HG02642 (cell line): ENCODE measurements around the gene RIT2.

ENCODE experiments used
- ATAC-seq: cut with Tn5 transposase; IDR thresholded peaks from one replicate; pipeline ENCODE4 v1.9.1; 2021; ENCODE audit warnings: mild to moderate bottlenecking; ENCODE audit not compliant: unreplicated experiment, poor library complexity

RIT2 gene

GRCh38 chr18:43115076-43115921, at the start of gene RIT2:
Gene RIT2, minus strand, starts transcription at chr18:43115685.
- no peak for ATAC-seq

GRCh38 chr18:43161528-43161927, 46.0 kb upstream of the RIT2 start:
- no peak for ATAC-seq

DNA sequence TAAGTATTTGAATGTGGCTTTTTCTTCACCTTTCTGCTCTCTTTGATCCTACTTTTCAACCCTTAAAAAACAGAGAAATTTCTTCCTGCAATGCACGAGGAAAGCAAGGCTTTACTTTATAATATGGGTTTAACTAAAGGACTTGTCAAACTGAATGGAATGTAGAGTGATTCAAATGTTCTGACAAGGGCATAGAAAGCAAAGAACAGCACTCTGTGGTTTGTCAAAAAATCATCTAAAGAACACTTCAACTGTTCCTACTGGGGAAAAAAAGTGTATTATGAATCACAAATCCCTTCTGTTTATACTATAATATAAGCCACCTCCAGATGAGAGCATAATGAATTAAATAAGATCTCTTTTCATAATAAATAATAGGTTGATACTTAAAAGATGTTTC, 45.0 kb upstream of the RIT2 start:
- no peak for ATAC-seq

DNA sequence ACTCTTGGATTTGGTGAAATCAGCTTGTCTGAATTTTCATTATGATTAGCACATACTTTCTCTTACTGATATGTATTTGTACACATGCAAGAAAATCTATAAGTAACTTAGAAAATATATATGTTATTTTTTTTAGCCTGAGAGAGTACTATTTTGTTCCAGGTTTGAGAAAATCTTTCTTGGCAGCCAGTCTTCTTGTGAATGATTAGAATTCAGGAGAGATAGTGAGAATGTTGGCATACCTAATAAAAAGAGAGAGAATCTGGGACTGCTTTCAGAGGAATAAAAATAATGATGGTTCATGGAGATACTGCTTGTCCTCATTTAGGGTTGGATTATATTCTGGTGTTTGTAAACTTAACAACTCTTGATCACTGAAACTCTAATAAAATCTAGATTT, 44.4 kb upstream of the RIT2 start:
- no peak for ATAC-seq

- ATAC-seq = no peak
Observed at GRCh38 chr18:43159086-43159770, 43.7 kb upstream of the RIT2 start.

DNA sequence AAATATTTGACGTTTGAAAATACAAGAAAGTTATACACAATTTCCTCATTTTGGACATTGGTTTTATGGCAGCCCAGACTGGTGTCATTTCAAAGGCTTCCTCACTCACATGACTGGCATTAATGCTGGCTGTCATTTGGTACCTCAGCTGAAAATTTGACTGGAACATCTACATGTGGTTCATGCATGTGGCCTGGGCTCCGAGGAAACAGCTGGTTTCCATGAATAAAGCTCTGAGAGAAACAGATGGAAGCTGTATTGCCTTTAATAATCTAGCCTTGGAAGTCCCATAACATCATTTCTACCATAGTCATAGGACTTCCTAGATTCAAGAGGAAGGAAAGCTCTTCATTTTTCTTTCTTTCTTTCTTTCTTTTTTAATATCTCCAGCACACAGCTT, 42.9 kb upstream of the RIT2 start:
- ATAC-seq = no peak

DNA sequence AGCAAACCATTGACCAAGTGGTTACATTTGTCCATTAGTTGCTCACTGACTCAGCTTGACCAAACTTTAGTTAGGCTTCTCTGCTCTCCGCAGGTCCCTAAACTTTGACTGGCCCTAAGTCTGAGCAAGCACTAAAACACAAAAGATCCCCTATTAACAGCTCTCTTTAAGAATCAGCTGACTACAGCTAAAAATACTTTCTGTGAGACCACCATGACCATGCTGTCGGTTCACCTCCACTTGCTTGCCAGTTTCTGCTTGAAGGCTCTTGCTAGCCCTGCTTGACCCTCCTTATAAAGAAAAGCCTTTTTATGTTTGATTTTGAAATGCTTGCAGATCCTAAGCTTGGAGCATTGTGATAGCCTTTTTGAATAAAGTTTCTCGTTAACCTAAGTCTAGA, 40.4 kb upstream of the RIT2 start:
- ATAC-seq = no peak

- no peak for ATAC-seq
Observed at GRCh38 chr18:43148231-43148630, 32.7 kb upstream of the RIT2 start.

- ATAC-seq = no peak
Observed at GRCh38 chr18:43141208-43141607, 25.7 kb upstream of the RIT2 start.

- no peak for ATAC-seq
Observed at GRCh38 chr18:43139288-43139946, 23.9 kb upstream of the RIT2 start.

DNA sequence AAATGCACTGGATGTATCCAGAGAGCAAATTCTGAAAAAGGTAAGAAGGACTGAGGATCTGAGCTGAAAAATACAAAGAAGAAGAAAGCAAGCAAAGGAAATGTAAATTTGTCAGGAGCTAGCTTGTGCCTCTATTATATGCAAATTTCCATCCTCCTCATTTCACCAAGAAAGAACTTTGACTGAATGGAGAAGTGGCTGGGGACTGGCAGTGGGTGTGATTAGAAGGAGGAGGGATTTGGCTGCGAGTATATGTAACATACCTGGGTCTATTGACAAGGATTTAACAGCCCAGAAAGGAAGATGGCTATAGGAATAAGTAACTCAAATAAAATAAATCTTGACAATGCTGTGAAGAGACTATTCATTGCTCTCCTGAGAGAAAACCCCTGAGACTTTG, 19.4 kb upstream of the RIT2 start:
- no peak for ATAC-seq

GRCh38 chr18:43130716-43131260, 15.3 kb upstream of the RIT2 start:
- no peak for ATAC-seq

GRCh38 chr18:43129946-43130524, 14.6 kb upstream of the RIT2 start:
- no peak for ATAC-seq

GRCh38 chr18:43125471-43125870, 10.0 kb upstream of the RIT2 start:
- ATAC-seq = no peak

DNA sequence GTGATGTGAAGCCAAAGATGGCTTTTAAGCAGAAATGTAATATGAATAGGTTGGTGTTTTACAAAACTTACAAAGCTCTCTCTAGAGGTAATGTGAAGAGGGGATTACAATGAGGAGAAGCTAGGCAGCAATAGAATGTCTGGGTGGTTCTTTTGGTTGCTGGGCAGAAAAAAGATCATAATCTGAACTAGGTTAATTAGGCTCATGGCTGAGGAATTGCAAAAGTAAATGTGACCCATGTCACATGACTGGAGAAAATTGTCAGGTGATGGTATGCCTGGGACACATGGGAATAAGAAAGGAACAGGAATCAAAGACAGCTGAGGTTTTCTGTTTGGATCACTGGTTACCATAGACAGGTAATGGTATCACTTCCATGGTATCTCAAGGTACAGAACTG, 7.5 kb upstream of the RIT2 start:
- ATAC-seq = no peak

GRCh38 chr18:43116699-43117294, 1.3 kb upstream of the RIT2 start:
- ATAC-seq = no peak

DNA sequence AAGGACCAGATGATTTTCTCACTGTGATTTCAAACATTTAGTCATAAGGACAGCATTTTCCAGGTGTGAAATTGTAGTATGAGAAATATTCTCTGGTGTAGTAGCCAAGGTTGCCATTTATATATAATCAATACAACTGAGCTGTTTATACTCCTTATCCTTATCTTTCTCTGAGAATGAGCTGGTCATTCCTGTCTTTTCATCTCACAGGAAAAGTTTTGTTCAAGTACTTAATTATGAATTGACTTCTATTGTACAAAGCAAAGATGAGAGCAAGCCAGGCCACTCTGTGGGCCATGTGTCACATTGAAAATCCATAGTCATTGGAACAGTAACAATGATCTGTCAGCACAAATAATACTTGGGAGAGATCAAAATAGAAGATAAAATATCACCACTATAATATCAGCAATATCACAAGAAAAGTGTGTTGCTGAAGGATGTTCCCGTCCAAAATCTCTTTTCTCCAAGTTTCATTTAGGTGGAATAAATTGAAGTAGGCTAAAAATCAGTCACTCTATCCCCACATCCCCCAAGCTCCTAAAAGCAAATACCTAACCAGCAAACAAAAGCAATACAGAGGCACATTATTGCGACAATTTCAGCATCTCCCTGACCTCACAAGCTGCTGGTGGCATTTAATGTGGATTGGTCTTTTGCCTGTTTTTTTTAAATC, 2.1 kb downstream of the RIT2 start:
- no peak for ATAC-seq

GRCh38 chr18:43108882-43109281, 6.6 kb downstream of the RIT2 start:
- no peak for ATAC-seq

- no peak for ATAC-seq
Observed at GRCh38 chr18:43108469-43108868, 7.0 kb downstream of the RIT2 start.

DNA sequence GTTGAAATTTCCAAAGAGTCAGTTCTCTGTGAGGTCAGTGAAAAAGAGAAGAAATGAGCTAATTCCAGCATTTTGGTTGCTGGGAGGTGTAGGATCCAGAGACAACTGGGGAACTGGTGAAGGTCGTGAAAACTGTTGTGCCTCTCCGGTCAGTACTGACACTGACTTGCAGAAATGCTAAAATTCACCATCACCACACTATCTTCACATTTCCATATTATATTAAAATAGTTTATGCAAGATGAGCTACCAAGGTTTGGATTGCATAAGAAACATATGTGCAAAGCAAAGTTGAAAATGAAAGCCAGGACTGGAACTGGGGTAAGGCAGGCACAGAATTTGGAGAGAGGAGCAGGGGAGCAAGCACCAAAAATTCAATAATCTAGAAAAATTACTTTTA, 21.8 kb downstream of the RIT2 start:
- ATAC-seq = no peak
